ENCODE measurements around the gene BANP.
A peak's percentile ranks its signal among the peaks of the same experiment; 100 is the strongest.
"Not testable (repeated sequence)": the region's sequence is repeated elsewhere in the genome, so short reads cannot be mapped to it uniquely, and the experiment has no call there.

Gene BANP

DNA sequence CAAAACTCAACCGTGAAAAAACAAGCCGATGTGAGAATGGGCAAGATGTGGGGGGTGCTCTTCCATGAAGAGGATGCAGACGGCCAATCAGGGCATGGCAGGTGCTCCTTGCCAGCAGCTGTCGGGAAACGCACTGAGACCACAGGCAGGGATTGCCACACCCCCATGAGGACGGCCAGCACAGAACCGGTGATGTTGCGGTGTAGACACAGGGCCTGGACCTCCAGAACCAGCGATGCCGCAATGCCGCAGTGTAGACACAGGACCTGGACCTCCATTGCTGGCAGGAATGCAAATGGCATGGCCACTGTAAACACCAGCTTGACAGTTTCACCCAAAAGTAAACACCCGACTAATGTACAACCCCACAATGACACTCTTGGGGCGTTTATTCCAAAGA, 164.9 kb downstream of the BANP start:
- DNase-seq (ENCODE audit: low read depth): no peak
- TF ChIP-seq, protein P1, sequence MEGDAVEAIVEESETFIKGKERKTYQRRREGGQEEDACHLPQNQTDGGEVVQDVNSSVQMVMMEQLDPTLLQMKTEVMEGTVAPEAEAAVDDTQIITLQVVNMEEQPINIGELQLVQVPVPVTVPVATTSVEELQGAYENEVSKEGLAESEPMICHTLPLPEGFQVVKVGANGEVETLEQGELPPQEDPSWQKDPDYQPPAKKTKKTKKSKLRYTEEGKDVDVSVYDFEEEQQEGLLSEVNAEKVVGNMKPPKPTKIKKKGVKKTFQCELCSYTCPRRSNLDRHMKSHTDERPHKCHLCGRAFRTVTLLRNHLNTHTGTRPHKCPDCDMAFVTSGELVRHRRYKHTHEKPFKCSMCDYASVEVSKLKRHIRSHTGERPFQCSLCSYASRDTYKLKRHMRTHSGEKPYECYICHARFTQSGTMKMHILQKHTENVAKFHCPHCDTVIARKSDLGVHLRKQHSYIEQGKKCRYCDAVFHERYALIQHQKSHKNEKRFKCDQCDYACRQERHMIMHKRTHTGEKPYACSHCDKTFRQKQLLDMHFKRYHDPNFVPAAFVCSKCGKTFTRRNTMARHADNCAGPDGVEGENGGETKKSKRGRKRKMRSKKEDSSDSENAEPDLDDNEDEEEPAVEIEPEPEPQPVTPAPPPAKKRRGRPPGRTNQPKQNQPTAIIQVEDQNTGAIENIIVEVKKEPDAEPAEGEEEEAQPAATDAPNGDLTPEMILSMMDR (IDR thresholded peaks at IDR 0.05; ENCODE audit: insufficient read depth, low read depth, low read length, missing control alignments): no peak
- H3K4me3 ChIP-seq (ENCODE audit: low read length): no peak overlapping the region

DNA sequence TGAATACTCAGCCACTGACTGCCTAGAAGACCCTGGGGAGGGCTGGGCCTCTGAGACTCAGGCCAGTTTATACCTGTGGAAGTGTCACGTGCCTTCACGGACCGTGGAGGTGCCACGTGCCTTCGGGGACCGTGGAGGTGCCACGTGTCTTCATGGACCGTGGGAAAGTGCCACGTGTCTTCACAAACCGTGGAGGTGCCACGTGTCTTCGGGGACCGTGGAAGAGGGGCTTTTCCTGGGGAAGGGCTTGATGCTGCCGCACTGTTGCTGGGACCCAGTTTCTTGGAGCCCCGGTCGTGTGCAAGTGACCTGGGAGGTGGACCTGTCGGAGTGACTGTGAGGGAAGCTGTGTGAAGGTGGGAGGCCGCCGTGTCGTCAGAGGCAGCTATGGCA, 166.2 kb downstream of the BANP start:
- DNase-seq (ENCODE audit: low read depth): no peak
- H3K4me3 ChIP-seq (ENCODE audit: low read length): no peak overlapping the region
- TF ChIP-seq, protein P1 (IDR thresholded peaks at IDR 0.05; ENCODE audit: insufficient read depth, low read depth, low read length, missing control alignments): no peak

DNA sequence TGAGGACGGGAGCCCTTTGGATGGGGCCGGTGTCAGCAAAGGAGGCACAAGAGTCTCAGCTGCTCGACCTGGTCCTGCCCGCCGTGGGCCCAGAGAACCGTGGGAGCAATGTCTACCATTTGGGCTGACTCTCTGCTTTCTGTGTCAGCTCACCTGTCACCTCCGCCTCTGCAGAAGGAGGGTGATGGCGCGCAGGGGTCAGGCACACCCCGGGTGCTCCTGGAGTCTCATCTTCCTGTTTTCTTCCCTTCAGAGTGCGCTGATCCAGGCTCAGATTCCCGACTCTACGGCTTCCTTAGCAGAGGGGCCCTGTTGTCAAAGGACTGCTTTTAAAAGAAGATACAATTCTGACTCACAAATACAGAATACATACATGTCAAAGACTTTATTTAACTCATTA, 167.1 kb downstream of the BANP start:
- no peak for DNase-seq (ENCODE audit: low read depth)
- TF ChIP-seq, protein P1 (IDR thresholded peaks at IDR 0.05; ENCODE audit: insufficient read depth, low read depth, low read length, missing control alignments): no peak
- H3K4me3 ChIP-seq (ENCODE audit: low read length): no peak overlapping the region

DNA sequence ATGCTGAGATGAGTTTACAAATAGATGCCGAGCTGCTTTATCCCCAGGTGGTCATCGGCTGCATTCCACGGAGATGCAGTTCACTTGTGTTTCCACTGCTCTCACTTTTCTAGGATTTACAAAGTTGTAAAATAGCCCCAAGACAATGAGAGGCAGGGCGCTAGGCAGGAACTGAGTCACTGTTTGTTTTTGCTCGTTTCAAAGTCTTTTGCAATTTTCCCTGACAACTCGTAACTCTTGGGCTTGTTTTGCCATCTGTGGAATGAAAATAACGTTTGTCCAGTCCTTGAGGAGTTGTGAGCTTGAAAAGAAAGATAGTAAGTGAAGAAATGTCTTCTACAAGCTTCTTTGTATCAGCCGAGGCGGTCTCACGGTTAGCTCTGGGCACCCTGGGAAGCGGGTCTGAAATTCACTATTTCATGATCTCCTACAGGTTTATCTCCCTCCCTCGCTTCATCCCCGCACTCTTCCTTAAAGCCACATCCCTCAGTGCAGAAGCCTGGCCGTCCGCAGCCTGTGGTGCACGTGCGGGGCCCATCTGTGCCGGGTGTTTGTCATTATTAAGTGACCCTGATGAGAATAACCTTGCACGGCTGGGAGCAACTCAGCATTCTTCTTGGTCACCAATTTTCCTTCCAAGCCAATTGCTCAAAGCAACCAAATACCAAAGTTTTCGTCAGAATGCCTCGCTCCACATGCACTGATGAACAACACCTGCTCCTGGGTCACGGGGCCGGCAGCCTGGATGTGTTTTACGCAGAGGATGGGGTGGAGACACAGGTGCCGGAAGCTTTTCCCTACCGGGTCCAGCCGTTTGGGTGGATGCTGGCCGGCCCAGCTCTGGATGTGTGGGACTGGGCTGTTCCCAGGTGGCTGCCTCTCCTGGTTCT, 167.9 kb downstream of the BANP start:
- H3K4me3 ChIP-seq (ENCODE audit: low read length): not testable (repeated sequence)
- DNase-seq (ENCODE audit: low read depth): peak; percentile 77

DNA sequence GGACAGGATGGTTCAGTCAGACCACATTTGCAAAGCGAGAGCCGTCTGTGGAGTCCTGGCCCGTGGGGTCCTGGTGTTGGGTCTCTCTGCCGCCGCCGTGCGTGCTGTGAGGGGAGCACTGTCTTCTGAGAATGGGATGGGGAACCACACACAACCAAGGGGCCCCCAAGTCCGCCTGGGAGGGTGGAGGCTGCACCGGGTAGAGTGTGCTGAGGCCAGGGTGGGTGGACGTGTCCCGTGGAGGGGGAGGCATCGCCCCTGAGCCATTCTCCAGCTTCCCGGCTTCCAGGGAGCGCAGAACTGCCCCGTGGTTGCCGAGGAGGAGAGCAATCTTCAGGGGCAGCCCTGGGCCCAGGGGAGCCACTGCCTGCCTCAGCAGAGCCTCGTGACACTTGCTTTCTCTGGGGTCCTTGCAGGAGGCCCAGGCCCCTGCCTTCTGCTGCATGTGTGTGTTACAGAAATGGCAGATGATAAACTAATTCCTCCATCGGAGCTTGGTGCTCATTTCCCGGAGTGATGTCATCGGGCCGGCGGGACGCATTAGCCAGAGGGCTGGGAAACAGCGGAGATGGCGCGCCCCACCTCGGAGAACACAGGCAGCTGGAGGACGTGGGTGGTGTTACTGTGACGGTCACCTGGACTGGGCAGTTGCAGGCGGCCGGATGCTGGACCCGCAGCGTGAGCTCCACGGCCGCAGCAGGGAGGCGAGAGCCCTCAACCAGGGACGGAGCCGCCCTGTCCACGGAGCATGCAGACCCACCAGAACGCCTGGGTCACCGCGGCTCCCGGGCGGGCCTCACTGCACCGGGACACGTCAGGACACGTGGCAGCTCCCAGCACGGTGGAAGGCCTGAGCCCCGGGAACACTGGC, 168.9 kb downstream of the BANP start:
- not testable (repeated sequence) for H3K4me3 ChIP-seq (ENCODE audit: low read length); DNase-seq (ENCODE audit: low read depth)

DNA sequence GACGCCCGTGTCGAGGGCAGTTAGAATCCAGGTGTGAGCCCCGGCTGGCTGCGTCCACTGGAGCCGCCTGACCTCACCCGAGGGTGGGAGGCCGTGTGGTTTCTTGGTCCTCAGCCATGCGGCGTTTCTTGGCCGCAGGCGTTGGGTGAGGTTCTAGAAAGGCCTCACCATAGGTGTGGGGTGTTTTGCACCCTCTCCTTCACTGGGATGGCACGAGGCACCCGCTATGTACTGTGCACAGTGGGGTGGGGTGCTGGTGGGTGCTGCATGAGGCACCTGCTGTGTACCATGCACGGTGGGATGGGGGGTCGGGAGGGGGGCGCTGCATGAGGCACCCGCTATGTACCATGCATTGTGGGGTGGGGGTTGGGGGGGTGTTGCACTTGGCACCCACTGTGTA, 169.6 kb downstream of the BANP start:
- no peak overlapping the region for H3K4me3 ChIP-seq (ENCODE audit: low read length)
- no peak for DNase-seq (ENCODE audit: low read depth)
- TF ChIP-seq, protein P1 (IDR thresholded peaks at IDR 0.05; ENCODE audit: insufficient read depth, low read depth, low read length, missing control alignments): no peak

DNA sequence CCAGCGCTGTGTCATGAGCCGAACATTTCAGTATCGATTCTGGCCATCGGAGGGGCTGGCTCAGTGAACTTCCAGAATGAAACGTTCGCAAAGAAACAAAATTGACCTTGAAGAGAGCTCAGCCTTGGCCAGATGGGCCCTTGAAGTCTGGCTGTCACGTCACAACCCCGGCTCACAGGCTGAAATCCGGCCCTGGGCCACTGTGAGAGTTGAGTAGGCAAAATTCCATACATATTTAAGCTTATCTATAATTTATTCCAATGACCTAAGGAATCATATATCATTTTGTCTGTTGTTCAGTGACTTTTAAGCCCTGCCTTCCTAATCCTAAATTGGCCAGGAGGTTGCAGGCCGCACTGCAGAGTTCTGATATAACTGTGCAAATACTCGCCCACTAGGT, 170.2 kb downstream of the BANP start:
- not testable (repeated sequence) for DNase-seq (ENCODE audit: low read depth); H3K4me3 ChIP-seq (ENCODE audit: low read length)

DNA sequence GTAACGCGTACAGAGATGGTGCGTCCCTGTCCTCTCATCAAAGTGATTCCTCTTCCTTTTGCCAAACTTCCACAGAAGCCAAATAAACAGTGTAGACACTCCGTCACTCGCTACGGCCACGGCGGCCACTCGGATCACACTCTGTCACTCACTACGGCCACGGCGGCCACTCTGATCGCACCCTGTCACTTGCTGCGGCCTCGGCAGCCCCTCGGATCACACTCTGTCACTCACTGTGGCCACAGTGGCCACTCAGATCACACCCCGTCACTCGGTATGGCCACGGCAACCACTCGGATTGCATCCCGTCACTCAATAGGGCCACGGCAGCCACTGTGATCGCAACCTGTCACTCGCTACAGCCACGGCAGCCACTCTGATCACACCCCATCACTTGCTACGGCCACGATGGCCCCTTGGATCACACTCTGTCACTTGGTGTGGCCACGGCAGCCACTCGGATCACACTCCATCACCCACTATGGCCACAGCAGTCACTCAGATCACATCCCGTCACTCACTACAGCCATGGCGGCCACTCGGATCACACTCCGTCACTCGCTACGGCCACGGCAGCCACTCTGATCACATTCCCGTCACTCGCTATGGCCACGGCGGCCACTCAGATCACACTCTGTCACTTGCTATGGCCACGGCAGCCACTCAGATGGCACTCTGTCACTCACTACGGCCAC, 170.8 kb downstream of the BANP start:
- TF ChIP-seq, protein P1 (IDR thresholded peaks at IDR 0.05; ENCODE audit: insufficient read depth, low read depth, low read length, missing control alignments): no peak
- no peak overlapping the region for H3K4me3 ChIP-seq (ENCODE audit: low read length)
- DNase-seq (ENCODE audit: low read depth): no peak
